HepG2 (cell line): ENCODE data around the gene TNS1. TPM values are rescaled to one million over a fixed set of nuclear protein-coding genes. Genes with fewer than 3 reads are reported as not detected.

Experiments
- HNF4A ChIP-seq: sonication (generic); formaldehyde crosslinking; IDR thresholded peaks from 2 replicates; pipeline ENCODE4 v1.4.0; 2020; ENCODE audit warnings: missing genetic modification reagents
- POLR2A ChIP-seq, 2 experiments: IDR thresholded peaks; 2 replicates each; pipeline ENCODE4 v1.6.1; 2011; ENCODE audit warnings: low read depth in 2 of 2, low read length in 2 of 2, mild to moderate bottlenecking in 1 of 2, moderate library complexity in 1 of 2; ENCODE audit not compliant: insufficient read depth in 1 of 2
- PTBP1 ChIP-seq: fragments of 200-400 bp; formaldehyde crosslinking; IDR thresholded peaks from 2 replicates; pipeline ENCODE4 v1.6.1; 2018; ENCODE audit warnings: low read length, low read depth; ENCODE audit not compliant: poor library complexity, severe bottlenecking
- SSRP1 ChIP-seq: IDR thresholded peaks from 2 replicates; pipeline ENCODE4 v1.6.1; 2016; ENCODE audit warnings: control low read depth
- TARDBP ChIP-seq: sonication (generic); formaldehyde crosslinking; IDR thresholded peaks from 2 replicates; pipeline ENCODE4 v1.8.0; 2022; ENCODE audit warnings: mild to moderate bottlenecking, missing genetic modification reagents
- ZBTB38 ChIP-seq: sonication (generic); formaldehyde crosslinking; IDR thresholded peaks from 2 replicates; pipeline ENCODE4 v1.5.1; 2020; ENCODE audit warnings: mild to moderate bottlenecking, missing genetic modification reagents
- ZC3H13 ChIP-seq: sonication (generic); formaldehyde crosslinking; IDR thresholded peaks from 2 replicates; pipeline ENCODE4 v1.8.1; 2023; ENCODE audit warnings: mild to moderate bottlenecking, missing genetic modification reagents, moderate library complexity
- ZNF10 ChIP-seq: sonication (generic); formaldehyde crosslinking; IDR thresholded peaks from 2 replicates; pipeline ENCODE4 v1.4.0; 2020; ENCODE audit warnings: mild to moderate bottlenecking, low read depth, missing genetic modification reagents, borderline replicate concordance
- ZNF792 ChIP-seq: IDR thresholded peaks from 2 replicates; pipeline ENCODE4 v1.6.1; 2016
- polyA plus RNA-seq, 8 experiments: library from polyadenylated mRNA; depleted of rRNA in 3 of 8; stranded (reverse) in 7 of 8; unstranded in 1 of 8; fragments of >200 nt; fragmentation: Illumina TruSeq in 4 of 8; extraction: Trizol in 4 of 8; gene quantifications; 2 replicates each; pipeline versions ENCODE4 v1.2.1 to v1.2.3, GENCODE V29; 2011 to 2016; ENCODE audit warnings: low read depth in 4 of 8, missing spikeins in 1 of 8, mixed read lengths in 1 of 8; ENCODE audit not compliant: insufficient read depth in 1 of 8
- total RNA-seq, 5 experiments: library from RNA; depleted of rRNA; stranded (reverse); fragments of >200 nt; fragmentation: Illumina TruSeq; extraction: Trizol; gene quantifications; 2 replicates each; pipeline ENCODE4 v1.2.3, GENCODE V29; 2016; ENCODE audit warnings: low read depth in 1 of 5
- TF ChIP-seq, protein P1 (sequence below): sonication (generic); formaldehyde crosslinking; IDR thresholded peaks from 2 replicates; pipeline ENCODE4 v1.5.1; 2020; ENCODE audit warnings: mild to moderate bottlenecking, missing genetic modification reagents, moderate library complexity

The TNS1 gene
- total and polyA plus RNA-seq, 2 of the 13 experiments (the other 11 are each of a cell fraction or from before 2014, with no cell fraction given): 1.9 to 118 TPM

DNA sequence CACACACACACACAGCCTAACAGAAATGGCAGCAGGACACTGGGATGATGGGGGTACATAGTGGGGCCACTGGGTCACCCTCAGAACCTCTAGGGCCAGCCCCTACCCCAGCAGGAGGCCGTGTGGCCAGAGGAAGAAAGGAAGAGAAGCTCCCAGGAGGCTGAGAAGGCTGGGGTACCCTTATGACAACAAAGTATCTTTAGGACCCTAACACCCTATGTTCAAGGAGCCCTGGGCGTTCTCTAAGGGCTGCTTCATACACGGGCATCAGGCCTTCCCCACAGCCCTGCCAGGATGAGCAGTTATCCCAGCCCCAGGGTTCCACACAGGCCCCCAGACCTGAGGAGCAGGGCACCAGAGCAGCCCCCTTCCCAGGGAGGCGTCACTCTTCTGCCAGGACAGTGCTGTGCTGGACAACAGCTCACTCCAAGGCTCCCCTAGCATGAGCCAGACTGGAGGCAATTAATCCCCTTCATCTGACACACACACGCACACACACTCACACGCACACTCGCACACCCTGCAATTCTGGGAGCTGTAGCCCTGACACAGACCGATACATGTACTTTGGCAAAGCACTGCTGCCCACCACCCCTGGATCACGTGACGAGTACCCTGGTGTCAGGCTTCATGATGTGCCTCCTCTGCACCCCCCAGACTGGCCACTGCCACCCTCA is 163.6 kb downstream of the TNS1 start (continued):
- TF ChIP-seq TARDBP (CRISPR knock-in tag): 0 out of 2 replicates have a peak, but pooled peaks have one; percentile 34
- no peak for TF ChIP-seq ZNF10 (CRISPR knock-in tag)
- TF ChIP-seq POLR2A (IDR thresholded peaks at IDR 0.05; ENCODE audit: insufficient read depth in 1 of 2, low read depth in 2 of 2, low read length in 2 of 2): peak in 1 of 2 experiments; percentile 26; a peak in 1 of 4 replicates
- TF ChIP-seq, protein P1, sequence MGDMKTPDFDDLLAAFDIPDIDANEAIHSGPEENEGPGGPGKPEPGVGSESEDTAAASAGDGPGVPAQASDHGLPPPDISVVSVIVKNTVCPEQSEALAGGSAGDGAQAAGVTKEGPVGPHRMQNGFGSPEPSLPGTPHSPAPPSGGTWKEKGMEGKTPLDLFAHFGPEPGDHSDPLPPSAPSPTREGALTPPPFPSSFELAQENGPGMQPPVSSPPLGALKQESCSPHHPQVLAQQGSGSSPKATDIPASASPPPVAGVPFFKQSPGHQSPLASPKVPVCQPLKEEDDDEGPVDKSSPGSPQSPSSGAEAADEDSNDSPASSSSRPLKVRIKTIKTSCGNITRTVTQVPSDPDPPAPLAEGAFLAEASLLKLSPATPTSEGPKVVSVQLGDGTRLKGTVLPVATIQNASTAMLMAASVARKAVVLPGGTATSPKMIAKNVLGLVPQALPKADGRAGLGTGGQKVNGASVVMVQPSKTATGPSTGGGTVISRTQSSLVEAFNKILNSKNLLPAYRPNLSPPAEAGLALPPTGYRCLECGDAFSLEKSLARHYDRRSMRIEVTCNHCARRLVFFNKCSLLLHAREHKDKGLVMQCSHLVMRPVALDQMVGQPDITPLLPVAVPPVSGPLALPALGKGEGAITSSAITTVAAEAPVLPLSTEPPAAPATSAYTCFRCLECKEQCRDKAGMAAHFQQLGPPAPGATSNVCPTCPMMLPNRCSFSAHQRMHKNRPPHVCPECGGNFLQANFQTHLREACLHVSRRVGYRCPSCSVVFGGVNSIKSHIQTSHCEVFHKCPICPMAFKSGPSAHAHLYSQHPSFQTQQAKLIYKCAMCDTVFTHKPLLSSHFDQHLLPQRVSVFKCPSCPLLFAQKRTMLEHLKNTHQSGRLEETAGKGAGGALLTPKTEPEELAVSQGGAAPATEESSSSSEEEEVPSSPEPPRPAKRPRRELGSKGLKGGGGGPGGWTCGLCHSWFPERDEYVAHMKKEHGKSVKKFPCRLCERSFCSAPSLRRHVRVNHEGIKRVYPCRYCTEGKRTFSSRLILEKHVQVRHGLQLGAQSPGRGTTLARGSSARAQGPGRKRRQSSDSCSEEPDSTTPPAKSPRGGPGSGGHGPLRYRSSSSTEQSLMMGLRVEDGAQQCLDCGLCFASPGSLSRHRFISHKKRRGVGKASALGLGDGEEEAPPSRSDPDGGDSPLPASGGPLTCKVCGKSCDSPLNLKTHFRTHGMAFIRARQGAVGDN (CRISPR knock-in tag): peak; percentile 33; the same call in 1 of the 2 replicates
- no peak for TF ChIP-seq HNF4A (CRISPR knock-in tag)
- peak; percentile 72 for TF ChIP-seq PTBP1
- 0 out of 2 replicates have a peak, but pooled peaks have one; percentile 27 for TF ChIP-seq SSRP1 (CRISPR knock-in tag)
- TF ChIP-seq ZC3H13 (CRISPR knock-in tag): 0 out of 2 replicates have a peak, but pooled peaks have one; percentile 57
- TF ChIP-seq ZBTB38 (CRISPR knock-in tag): peak; percentile 19; the same call in 1 of the 2 replicates
- no peak for TF ChIP-seq ZNF792
